GM21825 (cell line): ENCODE measurements around the gene SLC29A1.

Experiments used
- ATAC-seq: cut with Tn5 transposase; IDR thresholded peaks from one replicate; pipeline ENCODE4 v1.9.1; 2021; ENCODE audit warnings: mild to moderate bottlenecking, moderate library complexity; ENCODE audit not compliant: unreplicated experiment

SLC29A1 gene

DNA sequence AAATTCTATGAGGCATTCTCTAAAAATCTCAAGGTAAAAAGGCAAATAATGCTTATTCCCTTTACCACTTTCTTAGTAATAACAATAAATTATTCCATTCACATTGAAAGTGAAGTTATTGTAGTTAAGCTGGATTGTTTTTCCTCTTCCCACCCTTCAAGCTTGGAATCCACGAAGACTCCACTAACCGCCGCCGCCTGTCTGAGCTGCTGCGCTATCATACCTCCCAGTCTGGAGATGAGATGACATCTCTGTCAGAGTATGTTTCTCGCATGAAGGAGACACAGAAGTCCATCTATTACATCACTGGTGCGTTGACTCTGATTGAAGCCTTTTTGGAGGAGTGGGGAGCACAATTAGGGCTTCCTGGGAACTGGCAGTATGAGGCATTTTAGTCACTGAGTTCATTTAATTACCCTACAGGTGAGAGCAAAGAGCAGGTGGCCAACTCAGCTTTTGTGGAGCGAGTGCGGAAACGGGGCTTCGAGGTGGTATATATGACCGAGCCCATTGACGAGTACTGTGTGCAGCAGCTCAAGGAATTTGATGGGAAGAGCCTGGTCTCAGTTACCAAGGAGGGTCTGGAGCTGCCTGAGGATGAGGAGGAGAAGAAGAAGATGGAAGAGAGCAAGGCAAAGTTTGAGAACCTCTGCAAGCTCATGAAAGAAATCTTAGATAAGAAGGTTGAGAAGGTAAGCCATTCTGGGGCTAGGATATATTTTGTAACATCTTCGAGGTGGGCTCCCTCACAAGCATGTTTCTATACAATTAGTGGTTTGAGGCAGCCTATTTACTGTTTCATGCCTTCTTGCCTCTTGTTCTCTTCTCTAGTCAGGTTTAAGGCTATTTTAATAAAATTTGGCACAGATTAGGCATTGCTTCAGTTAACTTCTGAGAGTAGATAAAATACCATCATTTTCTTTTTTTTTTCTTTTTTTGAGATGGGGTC lies 28.5 kb downstream of the SLC29A1 start:
- ATAC-seq, result no peak

DNA sequence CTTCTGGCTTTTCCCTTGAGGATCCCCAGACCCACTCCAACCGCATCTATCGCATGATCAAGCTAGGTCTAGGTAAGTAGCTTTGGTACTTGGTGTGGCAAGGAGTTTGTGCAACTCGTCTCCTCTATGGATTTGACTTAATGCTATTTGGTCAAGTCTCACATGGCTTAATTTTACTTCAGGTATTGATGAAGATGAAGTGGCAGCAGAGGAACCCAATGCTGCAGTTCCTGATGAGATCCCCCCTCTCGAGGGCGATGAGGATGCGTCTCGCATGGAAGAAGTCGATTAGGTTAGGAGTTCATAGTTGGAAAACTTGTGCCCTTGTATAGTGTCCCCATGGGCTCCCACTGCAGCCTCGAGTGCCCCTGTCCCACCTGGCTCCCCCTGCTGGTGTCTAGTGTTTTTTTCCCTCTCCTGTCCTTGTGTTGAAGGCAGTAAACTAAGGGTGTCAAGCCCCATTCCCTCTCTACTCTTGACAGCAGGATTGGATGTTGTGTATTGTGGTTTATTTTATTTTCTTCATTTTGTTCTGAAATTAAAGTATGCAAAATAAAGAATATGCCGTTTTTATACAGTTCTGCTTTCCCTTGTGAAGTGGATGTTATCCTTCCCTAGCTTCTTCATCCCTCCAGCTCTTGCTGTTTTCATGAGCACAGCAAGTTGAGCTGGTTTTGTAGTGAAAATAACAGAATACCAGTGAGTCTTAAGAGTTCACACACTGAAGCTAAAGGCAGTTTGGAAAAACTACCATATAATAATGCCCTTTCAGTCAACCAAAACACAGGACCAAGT lies 30.1 kb downstream of the SLC29A1 start:
- no peak for ATAC-seq

DNA sequence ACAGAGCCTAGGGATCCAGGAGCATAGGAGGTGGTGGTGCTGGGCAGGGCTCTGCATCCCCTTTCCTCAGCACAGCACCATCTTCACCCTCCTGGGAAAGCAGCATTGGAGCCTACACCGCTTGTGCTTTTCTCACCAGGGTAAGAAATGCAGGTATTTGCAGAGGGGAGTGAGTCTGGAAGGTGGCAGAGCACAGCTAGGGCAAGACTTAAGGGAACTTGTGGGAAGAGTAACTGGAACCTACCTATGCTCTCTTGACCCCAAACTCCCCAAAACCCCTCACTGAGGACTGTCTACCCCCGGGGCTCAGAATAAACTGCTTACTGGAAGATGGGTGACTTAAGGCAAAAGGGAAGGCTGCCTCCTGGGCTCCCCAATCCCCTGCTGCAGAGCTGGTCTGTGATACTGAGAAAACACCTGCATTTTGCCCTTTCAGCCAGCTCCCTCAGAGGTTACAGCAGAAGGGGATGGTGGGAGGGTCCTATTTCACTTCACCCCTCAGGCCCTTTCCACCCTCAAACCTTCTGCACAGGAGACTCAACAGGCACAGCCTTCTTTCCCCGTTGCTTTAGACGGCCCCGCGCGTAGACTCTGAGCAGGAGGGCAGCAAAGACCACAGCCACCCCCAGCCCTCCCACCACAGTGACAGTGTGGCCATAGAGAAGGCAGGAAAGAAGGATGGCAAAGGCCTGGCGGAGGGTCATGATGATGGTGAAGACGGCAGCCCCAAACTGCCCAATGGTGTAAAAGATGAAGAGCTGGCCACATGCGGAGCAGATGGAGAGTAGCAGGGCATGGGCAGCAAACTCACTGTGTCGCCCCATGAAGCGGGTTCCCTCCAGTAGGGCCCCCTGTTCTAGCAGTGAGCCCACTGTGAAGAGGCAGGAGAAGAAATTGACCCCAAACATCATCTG lies 31.1 kb downstream of the SLC29A1 start:
- ATAC-seq, result no peak

DNA sequence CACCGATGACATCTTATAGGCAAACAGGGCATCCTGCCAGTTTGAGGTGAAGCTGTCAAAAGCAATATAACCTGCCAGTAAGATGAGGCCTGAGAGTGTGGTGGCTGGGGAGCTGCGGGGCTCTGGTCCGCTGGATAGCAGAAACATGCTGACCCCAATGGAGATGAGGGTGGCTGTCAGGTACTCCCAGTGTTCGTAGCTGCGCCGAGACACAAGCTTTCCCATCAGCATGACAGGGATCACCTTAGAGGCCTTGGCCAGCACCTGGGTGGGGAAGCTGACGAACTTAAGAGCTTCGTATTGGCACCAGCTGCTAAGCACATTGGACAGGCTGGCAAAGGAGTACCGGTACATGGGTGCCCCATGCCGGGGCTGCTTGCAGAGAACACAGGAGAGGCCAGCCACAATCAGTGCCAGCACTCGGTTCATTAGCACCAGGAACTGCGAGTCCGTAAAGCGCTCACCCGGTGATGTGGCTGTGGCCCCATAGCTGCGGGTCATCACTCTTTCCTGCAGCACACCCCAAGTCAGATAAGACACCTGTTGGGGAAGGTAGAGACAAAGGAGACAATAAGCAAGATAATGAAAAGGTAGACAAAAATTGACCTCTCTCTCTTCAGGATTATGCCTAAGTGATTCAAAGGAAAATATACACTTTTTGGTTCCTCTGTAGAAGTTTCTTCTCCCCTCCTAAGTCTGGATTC lies 31.9 kb downstream of the SLC29A1 start:
- ATAC-seq, result no peak

DNA sequence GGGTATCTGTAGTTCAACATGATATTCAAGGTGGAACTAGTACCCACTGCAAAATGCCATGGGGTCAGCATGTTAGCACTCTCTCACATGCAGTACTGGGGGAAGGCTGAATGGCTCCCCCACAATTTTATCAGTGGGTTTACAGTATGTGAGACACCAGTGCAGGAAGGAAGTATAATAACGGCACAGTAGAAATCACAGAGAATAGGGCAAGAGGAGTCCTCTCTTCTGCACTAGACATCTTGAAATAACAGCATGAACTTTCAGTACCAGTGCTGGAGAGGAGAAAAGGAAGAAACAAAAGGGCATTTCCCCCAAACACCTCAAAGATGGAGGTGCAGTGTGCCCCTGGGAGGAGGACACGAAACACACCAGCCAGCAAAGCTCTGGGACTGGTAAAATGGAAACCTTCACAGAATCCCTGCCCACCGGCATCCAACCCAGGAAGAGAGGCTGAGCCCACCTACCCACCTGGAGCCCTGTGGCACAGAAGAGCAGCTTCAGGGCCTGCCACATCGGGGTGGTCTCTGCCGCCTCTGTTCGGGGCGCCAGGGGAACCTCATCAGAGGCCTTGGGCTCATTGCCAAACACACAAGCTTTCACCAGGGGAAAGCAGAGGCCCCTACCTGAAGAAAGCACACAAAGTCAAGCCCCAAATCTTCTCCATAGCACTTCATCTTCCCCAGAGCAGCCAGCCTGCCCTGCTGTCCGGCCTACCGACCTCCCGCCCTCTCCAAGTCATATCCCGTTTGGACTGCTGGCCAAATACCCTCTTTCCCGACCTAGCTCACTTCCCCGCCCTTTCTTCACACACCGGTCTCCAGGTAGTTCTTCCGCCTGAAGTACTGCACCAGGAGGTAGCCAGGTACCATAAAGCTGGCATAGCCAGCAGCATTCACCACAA lies 32.7 kb downstream of the SLC29A1 start:
- no peak for ATAC-seq

DNA sequence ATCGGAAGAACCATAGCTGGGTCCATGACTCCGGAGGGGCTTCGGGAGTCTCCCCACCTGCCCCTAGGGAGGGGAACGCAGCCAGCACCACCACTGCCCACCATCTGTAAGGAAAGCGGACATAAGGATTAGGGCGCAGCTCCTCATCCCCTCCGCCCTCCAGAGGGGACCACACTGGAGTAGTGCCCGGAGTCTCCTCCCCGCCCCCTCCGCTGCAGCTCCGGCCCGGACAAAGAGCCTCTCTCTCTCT lies 33.3 kb downstream of the SLC29A1 start:
- no peak for ATAC-seq

DNA sequence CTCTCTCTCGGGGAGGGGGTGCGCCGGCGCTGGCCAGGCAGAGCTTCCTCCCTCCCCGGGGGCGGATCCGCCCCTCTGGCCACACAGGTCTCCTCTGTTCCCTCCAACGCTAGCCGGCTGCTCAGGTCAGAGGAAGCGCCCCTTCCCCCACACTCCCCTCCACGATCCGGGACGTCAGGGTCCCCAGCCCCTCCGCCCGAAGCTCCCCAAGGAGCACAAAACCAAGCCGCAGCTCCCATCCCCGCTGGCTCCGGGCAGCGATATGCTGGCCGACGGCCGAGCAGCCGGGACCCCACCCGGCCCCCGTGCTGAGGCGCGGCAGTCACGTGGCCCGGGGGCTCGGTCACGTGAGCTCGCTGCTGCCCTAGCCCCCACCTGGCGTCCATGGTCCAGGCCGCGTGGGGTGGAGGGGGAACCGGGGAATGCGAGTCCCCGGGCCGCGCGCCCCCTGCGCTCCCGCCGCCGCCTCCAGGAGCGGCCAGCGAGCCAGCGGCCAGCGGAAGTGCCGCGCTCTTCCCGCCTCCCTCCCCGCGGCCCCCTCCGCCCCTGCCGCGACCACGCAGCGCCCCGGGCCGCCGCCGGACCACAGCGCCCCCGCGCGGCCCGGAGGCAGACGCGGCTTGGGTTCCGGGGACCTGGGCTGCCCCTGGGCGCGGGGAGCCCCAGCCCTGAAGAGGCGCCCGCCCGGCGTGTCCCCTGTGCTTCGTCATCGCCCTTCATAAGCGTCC lies 33.8 kb downstream of the SLC29A1 start, which contains the start of gene SLC35B2:
Gene SLC35B2 (minus strand): TSS at position 504 of the 728 bp plus-strand sequence. CDS start 118 bp downstream, at position 386.
- ATAC-seq, result peak; percentile 43

DNA sequence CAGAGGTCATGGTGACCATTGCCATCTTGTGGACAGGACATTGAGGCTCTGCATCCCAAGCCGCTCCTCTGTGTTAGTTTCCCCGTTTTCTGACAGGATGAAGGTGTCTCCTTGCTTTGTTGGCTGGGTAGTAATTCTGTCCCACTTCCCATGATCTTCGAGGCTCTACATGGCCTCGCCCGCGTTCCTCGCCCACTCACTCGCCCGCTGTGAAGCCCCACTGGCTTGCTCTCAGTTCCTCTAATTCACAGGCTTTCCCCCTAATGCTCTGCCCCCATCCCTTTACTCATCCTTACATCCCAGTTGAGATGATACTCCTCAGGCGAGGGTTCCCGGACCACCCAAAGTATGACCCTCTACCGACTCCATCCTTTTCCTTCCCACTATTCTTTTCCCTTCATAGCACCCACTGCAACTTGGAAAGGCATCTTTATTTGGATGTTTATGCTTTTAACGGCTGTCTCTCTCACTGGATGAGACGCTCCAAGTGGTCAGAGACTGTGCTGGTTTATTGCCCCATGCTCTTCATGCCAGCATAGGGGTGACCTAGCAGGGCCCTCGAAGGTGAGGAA lies 34.4 kb downstream of the SLC29A1 start:
- no peak for ATAC-seq

DNA sequence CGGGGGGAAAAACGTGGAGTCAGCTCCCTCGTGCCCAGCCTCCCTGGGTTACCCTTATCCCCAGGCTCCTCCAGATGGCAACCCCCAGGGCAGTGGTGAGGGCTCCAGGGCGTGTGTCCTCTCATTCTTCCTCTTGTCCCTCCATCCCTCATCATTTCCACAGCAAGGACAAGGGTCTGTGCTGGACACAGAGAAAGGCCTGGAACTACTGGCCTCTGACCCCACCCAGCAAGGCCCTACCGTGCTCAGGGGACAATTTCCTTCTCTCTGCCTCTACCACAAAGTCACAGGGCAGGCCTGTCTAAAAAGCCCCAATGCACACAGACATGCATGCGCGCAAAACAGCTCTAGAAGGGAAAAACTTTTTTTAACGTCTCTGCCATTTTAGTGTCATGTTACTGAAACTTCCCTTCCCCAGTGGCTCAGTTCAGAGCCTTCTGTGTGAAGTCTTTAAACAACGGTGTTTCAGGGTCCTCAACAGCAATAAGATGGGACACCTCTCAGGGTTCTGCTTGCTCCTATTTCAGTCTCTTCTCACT lies 35.0 kb downstream of the SLC29A1 start:
- no peak for ATAC-seq

DNA sequence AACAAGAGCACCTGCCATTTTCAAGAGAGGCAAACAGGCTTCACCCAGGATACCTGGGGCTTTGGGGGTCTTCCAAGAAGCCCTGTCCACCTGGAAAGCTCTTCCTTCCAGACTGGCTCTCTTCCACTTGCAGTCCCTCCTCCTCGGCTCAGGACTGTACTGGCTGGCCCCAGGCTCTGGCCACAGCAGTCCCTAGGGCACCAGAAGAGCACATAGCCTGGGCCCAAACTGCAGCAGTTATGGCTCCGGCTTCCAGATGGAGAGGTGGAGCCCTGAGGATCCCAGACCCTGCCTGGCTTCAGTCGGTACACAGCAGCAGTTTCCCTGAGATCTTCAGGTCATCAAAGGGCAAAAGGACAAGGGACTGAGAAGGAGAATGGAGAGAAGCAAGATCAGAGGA lies 35.5 kb downstream of the SLC29A1 start:
- ATAC-seq, result no peak

DNA sequence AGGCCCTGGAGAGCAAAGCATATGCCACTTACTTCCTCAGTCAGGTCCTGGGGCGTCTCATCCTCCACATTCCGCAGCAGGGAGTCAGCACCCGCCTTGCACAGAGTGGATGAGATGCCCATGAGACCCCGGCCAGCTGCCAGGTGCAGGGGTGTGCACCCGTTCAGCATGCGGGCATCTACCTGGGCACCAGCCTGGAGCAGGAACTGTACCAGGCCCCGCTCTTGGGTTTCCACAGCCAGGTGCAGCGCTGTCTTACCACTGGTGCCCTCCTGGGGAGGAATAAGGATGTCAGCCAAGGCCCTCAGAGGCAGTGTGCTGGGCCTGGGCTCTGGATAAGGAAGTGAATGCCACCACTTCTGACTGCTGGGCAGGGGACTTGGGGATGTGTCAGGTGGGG lies 36.6 kb downstream of the SLC29A1 start:
- no peak for ATAC-seq

DNA sequence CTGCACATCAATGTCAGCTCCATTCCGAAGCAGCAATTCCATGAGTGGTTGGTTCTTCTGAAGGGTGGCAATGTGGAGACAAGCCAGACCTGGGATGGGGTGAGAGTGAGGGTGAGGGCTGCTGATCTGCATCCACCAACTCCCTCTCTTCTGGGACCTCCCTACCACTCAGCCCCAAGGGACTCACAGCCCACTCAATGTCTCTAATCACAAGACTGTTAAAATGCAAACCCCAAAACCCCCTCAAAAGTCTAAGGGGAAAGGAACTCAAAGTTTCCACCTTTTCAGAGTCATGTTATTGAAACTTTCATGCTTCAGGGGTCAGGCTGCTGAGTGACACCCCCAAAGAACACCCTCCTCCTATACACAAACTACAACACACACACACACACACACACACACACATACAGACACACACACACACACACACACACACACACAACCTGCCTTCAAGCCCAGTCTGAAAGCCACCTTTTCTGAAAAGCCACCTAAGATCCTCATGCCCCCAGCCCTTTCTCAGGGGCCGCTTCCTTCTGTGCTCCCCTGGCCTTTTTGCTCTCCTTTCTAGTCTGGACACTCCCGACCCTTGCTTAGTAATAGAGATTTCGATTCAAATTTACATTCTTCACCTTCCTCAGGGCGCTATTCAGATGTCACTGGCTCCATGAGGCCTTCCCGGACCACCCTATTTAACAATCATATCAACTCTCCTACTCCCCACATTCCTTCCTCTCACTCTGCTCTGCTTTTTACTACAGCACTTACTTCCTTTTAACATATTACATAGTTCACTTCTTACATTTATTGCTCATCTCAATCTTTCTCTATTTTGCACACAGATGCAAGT lies 37.3 kb downstream of the SLC29A1 start:
- no peak for ATAC-seq

DNA sequence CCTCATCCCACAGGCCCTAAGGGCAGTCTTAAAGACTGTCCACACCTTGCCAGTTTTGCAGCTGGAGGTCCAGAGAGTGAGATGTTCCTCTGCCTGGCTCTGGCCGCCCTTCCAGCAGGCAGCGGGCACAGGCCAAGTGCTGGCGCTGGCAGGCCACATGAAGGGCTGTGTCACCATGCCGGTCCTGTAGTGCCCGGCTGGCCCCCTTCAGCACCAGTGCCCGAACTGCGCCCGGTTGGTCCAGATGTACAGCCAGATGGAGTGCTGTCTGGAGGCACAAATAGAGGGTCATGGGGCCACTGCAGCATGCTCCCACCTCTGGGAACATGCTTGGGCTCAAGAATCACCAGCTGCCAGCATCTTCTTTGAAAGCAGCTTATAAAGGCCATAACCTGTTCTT lies 38.2 kb downstream of the SLC29A1 start:
- no peak for ATAC-seq

DNA sequence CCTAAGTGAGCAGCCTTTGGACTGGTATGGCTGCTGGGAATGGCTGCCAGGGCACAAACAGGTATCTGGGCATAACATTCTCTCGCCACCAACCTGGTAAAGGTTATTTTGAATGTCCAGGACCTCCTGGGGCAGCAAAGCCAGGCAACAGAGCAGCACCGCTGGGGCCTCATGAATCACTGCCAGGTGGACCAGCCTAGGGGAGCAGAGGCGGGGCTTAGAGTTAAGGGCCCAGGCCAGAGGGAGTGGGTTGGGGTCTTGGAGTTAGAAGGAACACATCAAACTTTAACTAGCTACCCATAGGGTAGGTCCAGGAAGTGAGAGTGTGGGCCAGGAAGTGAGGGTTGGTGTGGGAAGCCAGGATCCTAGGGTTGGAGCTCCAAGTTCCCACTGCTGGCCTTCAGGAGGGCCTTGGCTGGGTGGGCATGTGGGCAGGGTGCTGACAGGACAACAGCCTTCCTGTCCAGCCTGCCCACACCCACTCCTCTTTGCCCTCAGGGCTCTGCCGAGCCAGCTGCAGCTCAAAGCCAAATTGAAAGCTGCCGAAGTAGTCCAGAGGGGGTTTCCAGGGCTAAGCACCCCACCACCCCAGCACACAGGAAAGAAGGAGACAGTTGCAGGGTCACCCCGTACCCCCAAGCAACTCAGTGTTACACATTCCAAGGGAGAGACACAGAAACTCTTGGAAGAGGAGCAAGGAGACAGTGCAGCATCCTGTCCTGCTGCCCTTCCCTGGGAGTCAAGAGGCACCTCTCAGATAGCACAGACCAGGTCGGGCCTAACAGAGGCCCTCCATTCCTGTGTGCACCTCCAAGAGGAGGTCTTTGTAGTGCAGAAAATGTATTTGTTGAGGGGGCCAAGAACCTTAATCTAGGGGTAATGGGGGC lies 39.3 kb downstream of the SLC29A1 start:
- ATAC-seq, result no peak

DNA sequence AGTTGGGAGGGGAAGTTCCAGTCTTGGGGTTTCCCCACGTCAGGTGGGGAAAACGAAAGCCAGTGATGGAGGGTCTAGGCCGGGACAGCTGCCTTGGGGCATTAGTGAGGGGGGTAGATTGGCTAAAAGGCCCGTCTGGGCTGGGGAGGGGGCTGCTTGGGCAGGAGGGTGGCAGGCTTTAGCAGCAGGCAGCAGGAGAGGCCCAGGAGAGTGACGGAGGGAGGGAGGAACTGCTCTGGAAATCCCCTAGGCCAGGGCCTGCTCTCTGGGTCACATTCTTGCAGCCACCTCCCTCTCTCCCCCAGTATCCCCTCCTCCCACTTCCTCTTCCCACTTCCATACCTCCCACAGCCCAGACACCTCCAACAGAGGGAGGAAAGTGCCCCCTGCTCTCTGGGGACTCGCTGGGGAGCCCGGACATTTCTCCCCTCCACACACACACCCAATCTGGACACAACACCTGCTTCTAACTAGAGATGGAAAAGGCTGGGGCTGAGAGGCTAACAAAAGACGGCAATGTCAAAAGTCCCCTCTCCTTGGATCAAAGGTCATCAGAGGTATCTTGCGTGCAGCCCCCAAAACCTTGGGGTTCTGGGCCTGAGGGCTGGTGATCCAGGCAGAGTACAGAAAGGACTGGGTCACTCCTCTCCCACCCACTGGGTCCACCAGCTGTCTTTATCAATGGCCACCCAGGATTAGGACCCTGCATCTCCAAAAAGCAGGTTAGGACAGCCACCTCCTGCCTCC lies 40.1 kb downstream of the SLC29A1 start:
- ATAC-seq, result peak; percentile 7
